Transverse colon (tissue), 4 donors: ENCODE results near the gene ARHGEF2. TPM values are rescaled to one million over a fixed set of nuclear protein-coding genes. Genes with fewer than 3 reads are reported as not detected.
A peak's percentile ranks its signal among the peaks of the same experiment; 100 is the strongest.

Experiments used
- DNase-seq: peaks from one replicate; pipeline ENCODE4 v3.0.0-alpha.2; 2019
- H3K27ac ChIP-seq, 4 donors: fragments of 200-600 bp; sonication (generic); 2 replicates each; pipeline ENCODE4 v1.5.1; 2016 to 2018; ENCODE audit warnings: inconsistent platforms in 4 of 4
- H3K27me3 ChIP-seq: fragments of 200-600 bp; sonication (generic); 2 replicates; pipeline ENCODE4 v1.5.1; 2017; ENCODE audit warnings: inconsistent platforms
- H3K36me3 ChIP-seq, 4 donors: fragments of 200-600 bp; sonication (generic); 2 replicates each; pipeline ENCODE4 v1.5.1; 2017 to 2019; ENCODE audit warnings: inconsistent platforms in 4 of 4
- H3K4me1 ChIP-seq, 4 donors: fragments of 200-600 bp; sonication (generic); 2 replicates each; pipeline ENCODE4 v1.5.1; 2017 to 2020; ENCODE audit warnings: inconsistent platforms in 4 of 4
- H3K4me3 ChIP-seq, 4 donors: fragments of 200-600 bp; sonication (generic); 1 replicate in 1 of 4; 2 replicates in 3 of 4; pipeline versions ENCODE4 v1.5.1 to v1.6.1; 2017 to 2019; ENCODE audit warnings: inconsistent platforms in 4 of 4
- H3K9me3 ChIP-seq, 2 donors: fragments of 200-600 bp; sonication (generic); 2 replicates each; pipeline ENCODE4 v1.5.1; 2017 to 2019; ENCODE audit warnings: inconsistent platforms in 2 of 2
- EP300 ChIP-seq: sonication (generic); formaldehyde crosslinking; IDR thresholded peaks from one replicate; pipeline ENCODE4 v1.6.1; 2017; ENCODE audit warnings: antibody characterized with exemption, low read depth
- POLR2A ChIP-seq: fragments of 450-650 bp; IDR thresholded peaks from one replicate; pipeline ENCODE4 v1.6.1; 2016; ENCODE audit warnings: antibody characterized with exemption, mild to moderate bottlenecking, moderate library complexity
- POLR2AphosphoS5 ChIP-seq, 3 donors: sonication (generic); formaldehyde crosslinking; IDR thresholded peaks; one replicate each; pipeline ENCODE4 v1.6.1; 2016; ENCODE audit warnings: antibody characterized with exemption in 3 of 3
- WGBS, 2 donors: methylation state at CpG; one replicate each; pipeline ENCODE4 v1.1.5; 2018; ENCODE audit warnings: low coverage in 1 of 2; 5-methylcytosine and 5-hydroxymethylcytosine counted together
- in situ Hi-C, 4 donors: fragments of 200-750 bp; cut with MboI; loops; one replicate each; pipeline versions ENCODE4 v1.15.0 to v1.15.1; 2017; ENCODE audit warnings: low sequenced_read_pairs in 3 of 4, low pct_ligation_motif_present in 1 of 4, low pct_unique_long_range_greater_than_20kb in 1 of 4
- intact Hi-C: fragments of 100-400 bp; cut with DNase I; formaldehyde crosslinking; loops from one replicate; pipeline ENCODE4 v1.15.1; 2023; ENCODE audit warnings: low total_unique reads
- total RNA-seq, 4 donors: library from RNA; depleted of rRNA; stranded (reverse); fragments of >200 nt; gene quantifications; one replicate each; pipeline ENCODE4 v1.1.0, GENCODE V29; 2016
- TF ChIP-seq, protein P1 (sequence below), 5 experiments: fragments of 200-600 bp in 3 of 5; fragments of 450-650 bp in 2 of 5; sonication (generic) in 3 of 5; IDR thresholded peaks; 1 replicate in 2 of 5; 2 replicates in 3 of 5; pipeline ENCODE4 v1.5.1; 2016 to 2017; ENCODE audit warnings: antibody characterized with exemption in 5 of 5, inconsistent platforms in 3 of 5, mild to moderate bottlenecking in 2 of 5, moderate library complexity in 1 of 5

ARHGEF2 gene
- 100 to 1,000 TPM; 107 to 244 (median 169) TPM for total RNA-seq

DNA sequence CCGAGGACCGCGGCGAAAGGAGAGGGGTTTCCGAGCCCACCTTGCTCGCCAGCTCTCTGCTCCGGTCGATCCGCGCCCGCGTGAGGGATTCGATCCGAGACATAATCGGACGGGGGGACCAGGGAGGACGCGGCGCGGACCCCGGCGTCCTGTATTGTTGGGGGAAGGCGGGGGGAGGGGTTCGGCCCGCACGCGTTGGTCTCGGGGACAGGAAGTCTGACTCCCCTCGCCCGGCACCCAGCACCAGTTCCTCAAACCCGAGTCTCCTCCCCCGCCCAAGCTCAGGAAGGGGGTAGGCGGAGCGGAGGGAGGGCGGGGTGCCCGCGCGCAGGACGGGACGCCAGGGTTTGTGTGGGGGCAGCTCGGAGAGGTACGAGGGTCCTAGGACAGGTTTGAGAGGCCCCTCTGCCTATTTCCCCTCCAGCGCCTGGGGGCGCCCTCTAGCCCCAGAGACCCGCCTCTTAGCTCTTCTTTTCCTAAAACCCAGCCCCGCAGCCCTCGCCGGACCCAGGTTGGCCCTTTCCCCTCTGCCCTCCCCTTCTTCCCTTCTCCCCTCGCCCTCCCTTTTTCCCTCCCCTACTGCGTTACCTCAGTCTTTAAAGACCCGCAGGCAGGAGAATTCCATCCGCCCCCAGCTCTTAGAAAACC lies at the start of gene ARHGEF2:
ARHGEF2 (minus strand) TSS at position 223 of the 648 bp plus-strand sequence; CDS start at position 103, 120 bp downstream.
- H3K36me3 ChIP-seq: no peaks in the 10 kb centered on the region
- peak within 1 kb of the TSS; percentile 70 to 75 (median 72) for H3K4me3 ChIP-seq
- intact Hi-C loops: no loop called here
- peak within 1 kb of the TSS; percentile 92 to 96 (median 94) for H3K27ac ChIP-seq
- 1% methylated on average over 46 of the region's 52 CpGs; no CpG with 5 or more reads in 1 of the 2 donors for WGBS, 2 donors
- no peaks in the 10 kb centered on the region for H3K9me3 ChIP-seq
- peaks cover 49 to 90% (median 72%) of the 10 kb centered on the region in 4 donors for H3K4me1 ChIP-seq
- in situ Hi-C loops: no loop called here
- H3K27me3 ChIP-seq: no peaks in the 10 kb centered on the region
- peak; percentile 89 for DNase-seq
- TF ChIP-seq POLR2AphosphoS5 (IDR thresholded peaks at IDR 0.05) (peak; percentile 84 to 87 (median 84)), EP300 (no peak), POLR2A (peak; percentile 64)
- TF ChIP-seq, protein P1, sequence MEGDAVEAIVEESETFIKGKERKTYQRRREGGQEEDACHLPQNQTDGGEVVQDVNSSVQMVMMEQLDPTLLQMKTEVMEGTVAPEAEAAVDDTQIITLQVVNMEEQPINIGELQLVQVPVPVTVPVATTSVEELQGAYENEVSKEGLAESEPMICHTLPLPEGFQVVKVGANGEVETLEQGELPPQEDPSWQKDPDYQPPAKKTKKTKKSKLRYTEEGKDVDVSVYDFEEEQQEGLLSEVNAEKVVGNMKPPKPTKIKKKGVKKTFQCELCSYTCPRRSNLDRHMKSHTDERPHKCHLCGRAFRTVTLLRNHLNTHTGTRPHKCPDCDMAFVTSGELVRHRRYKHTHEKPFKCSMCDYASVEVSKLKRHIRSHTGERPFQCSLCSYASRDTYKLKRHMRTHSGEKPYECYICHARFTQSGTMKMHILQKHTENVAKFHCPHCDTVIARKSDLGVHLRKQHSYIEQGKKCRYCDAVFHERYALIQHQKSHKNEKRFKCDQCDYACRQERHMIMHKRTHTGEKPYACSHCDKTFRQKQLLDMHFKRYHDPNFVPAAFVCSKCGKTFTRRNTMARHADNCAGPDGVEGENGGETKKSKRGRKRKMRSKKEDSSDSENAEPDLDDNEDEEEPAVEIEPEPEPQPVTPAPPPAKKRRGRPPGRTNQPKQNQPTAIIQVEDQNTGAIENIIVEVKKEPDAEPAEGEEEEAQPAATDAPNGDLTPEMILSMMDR (IDR thresholded peaks at IDR 0.05): peak in 1 of 5 experiments; percentile 19

DNA sequence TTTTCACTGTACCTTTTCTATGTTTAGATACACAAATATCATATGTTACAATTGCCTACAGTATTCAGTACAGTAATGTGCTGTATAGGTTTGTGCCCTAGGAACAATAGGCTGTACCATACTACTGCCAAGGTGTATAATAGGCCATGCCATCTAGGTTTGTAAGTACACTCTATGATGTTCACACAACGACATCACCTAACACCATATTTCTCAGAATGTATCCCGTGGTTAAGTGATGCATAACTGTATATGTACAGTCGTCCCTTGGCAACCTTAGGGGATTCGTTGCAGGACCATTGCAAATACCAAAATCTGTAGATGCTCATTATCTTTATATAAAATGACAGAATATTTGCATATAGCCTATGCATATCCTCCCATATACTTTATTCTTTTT lies 48.2 kb upstream of the ARHGEF2 start:
- 70 to 77% methylated on average over 2 to 4 of the region's 4 CpGs for WGBS, 2 donors
- no peaks in the 10 kb centered on the region for H3K36me3 ChIP-seq
- in situ Hi-C loops: no loop called here
- DNase-seq: no peak
- intact Hi-C loops: no loop called here
- H3K27me3 ChIP-seq: no peaks in the 10 kb centered on the region
- H3K9me3 ChIP-seq: no peaks in the 10 kb centered on the region
- peaks cover 0 to 2% (median 0%) of the 10 kb centered on the region in 4 donors for H3K4me1 ChIP-seq
- TF ChIP-seq POLR2A (no peak), EP300 (no peak), POLR2AphosphoS5 (IDR thresholded peaks at IDR 0.05) (no peak)
- TF ChIP-seq, protein P1 (IDR thresholded peaks at IDR 0.05): no peak
- H3K4me3 ChIP-seq: no peak overlapping the region
- no peak overlapping the region for H3K27ac ChIP-seq

DNA sequence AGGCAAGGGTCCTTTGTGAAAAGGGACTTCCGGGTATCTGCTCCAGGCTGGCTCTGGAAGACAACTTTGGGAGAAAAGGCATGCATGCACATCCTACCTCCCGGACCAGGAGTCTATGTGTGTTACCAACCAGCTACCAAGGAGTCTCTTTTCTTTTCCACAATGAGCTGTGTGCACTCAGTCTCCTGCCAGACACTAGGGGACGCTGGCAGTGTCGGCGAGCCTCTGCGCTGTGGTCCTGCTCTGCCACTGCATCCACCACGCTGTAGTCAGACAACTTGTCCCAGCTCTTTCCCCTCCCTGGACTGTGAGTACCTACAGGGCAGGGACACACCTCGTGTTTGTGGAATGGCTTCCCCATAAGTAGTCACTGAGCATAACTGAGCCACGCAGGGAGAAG lies 47.5 kb upstream of the ARHGEF2 start:
- Histone ChIP-seq H3K27me3 (no peaks in the 10 kb centered on the region), H3K9me3 (no peaks in the 10 kb centered on the region), H3K36me3 (no peaks in the 10 kb centered on the region), H3K4me3 (no peak overlapping the region), H3K4me1 (peaks cover 0 to 3% (median 3%) of the 10 kb centered on the region in 4 donors), H3K27ac (no peak overlapping the region)
- WGBS, 2 donors: 5 to 7% methylated on average over 5 to 9 of the region's 9 CpGs
- TF ChIP-seq EP300 (no peak), POLR2A (no peak)
- TF ChIP-seq, protein P1 (IDR thresholded peaks at IDR 0.05): peak; percentile 40 to 56 (median 43)
- peak; percentile 63 for DNase-seq
- in situ Hi-C loops: no loop called here
- intact Hi-C loops: no loop called here

DNA sequence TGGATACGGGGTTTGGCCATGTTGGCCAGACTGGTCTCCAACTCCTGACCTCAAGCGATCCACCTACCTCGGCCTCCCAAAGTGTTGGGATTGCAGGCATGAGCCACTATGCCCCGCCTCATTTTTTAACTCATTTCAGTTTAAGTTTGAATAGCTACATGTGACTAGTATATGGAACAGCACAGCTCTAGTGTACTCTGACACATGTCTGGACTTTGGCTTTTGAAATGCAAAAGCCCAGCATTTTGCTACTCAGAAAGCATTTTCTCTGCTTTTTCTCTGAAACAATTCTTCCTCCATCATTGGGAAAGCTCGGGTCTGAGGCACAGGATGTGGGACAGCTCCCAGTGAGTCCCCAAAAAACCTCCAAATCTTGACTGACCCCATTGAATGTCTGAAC lies 46.5 kb upstream of the ARHGEF2 start:
- Histone ChIP-seq H3K36me3 (no peaks in the 10 kb centered on the region), H3K4me1 (peaks cover 3 to 9% (median 7%) of the 10 kb centered on the region in 4 donors), H3K27me3 (no peaks in the 10 kb centered on the region), H3K9me3 (no peaks in the 10 kb centered on the region), H3K4me3 (no peak overlapping the region), H3K27ac (no peak overlapping the region)
- no peak for TF ChIP-seq EP300
- no peak for TF ChIP-seq POLR2AphosphoS5 (IDR thresholded peaks at IDR 0.05)
- TF ChIP-seq POLR2A: no peak
- TF ChIP-seq, protein P1 (IDR thresholded peaks at IDR 0.05): no peak
- DNase-seq: no peak
- in situ Hi-C loops: no loop called here
- WGBS, 2 donors: 0 to 67% methylated on average over 1 to 5 of the region's 5 CpGs
- intact Hi-C loops: no loop called here
